ENCODE results near the gene ESRRA.

ESRRA gene

GRCh38 chr11:64361659-64362058 lies 56.3 kb downstream of the ESRRA start:
- Histone ChIP-seq H3K27ac (no peak overlapping the region), H3K9me3 (no peaks in the 10 kb centered on the region), H3K27me3 (no peaks in the 10 kb centered on the region), H3K4me3 (ENCODE audit: low read depth in 1 of 2, low read length in 1 of 2) (no peak overlapping the region), H3K36me3 (peaks cover 71% of the 10 kb centered on the region), H3K4me1 (ENCODE audit: control insufficient read depth in 1 of 2, insufficient read depth in 1 of 2, low read depth in 1 of 2, low read length in 1 of 2) (peaks cover 27 to 38% of the 10 kb centered on the region in 2 experiments)
- no peak for TF ChIP-seq CTCF (IDR thresholded peaks at IDR 0.05)

GRCh38 chr11:64362339-64362738 lies 57.0 kb downstream of the ESRRA start:
- peaks cover 27 to 37% of the 10 kb centered on the region in 2 experiments for H3K4me1 ChIP-seq (ENCODE audit: control insufficient read depth in 1 of 2, insufficient read depth in 1 of 2, low read depth in 1 of 2, low read length in 1 of 2)
- no peaks in the 10 kb centered on the region for H3K27me3 ChIP-seq
- H3K9me3 ChIP-seq: no peaks in the 10 kb centered on the region
- peaks cover 71% of the 10 kb centered on the region for H3K36me3 ChIP-seq
- no peak overlapping the region for H3K4me3 ChIP-seq (ENCODE audit: low read depth in 1 of 2, low read length in 1 of 2)
- H3K27ac ChIP-seq: no peak overlapping the region
- TF ChIP-seq CTCF (IDR thresholded peaks at IDR 0.05): no peak

GRCh38 chr11:64364435-64364834 lies 59.1 kb downstream of the ESRRA start:
- Histone ChIP-seq H3K4me3 (ENCODE audit: low read depth in 1 of 2, low read length in 1 of 2) (no peak overlapping the region), H3K36me3 (peaks cover 80% of the 10 kb centered on the region), H3K27me3 (no peaks in the 10 kb centered on the region), H3K4me1 (ENCODE audit: control insufficient read depth in 1 of 2, insufficient read depth in 1 of 2, low read depth in 1 of 2, low read length in 1 of 2) (peaks cover 13 to 17% of the 10 kb centered on the region in 2 experiments), H3K27ac (no peak overlapping the region), H3K9me3 (no peaks in the 10 kb centered on the region)
- TF ChIP-seq CTCF (IDR thresholded peaks at IDR 0.05): no peak

- H3K4me3 ChIP-seq (ENCODE audit: low read depth in 1 of 2, low read length in 1 of 2): no peak overlapping the region
- no peaks in the 10 kb centered on the region for H3K9me3 ChIP-seq
- H3K4me1 ChIP-seq (ENCODE audit: control insufficient read depth in 1 of 2, insufficient read depth in 1 of 2, low read depth in 1 of 2, low read length in 1 of 2): peaks cover 9 to 12% of the 10 kb centered on the region in 2 experiments
- peaks cover 85% of the 10 kb centered on the region for H3K36me3 ChIP-seq
- no peak overlapping the region for H3K27ac ChIP-seq
- no peak for TF ChIP-seq CTCF (IDR thresholded peaks at IDR 0.05)
- no peaks in the 10 kb centered on the region for H3K27me3 ChIP-seq
Observed at GRCh38 chr11:64364911-64365310, 59.6 kb downstream of the ESRRA start.
